ENCODE data around the gene GEN1. TPM values are rescaled to one million over a fixed set of nuclear protein-coding genes. Genes with fewer than 3 reads are reported as not detected.
"Not testable (repeated sequence)": the region's sequence is repeated elsewhere in the genome, so short reads cannot be mapped to it uniquely, and the experiment has no call there.

GEN1 gene
- total RNA-seq, 6 experiments from 2014 or later = 9.8 to 16.5 (median 13.1) TPM

- TF ChIP-seq CTCF (IDR thresholded peaks at IDR 0.05) = no peak
- Mint-ChIP-seq H3K4me1 (ENCODE audit: low read depth) (no peaks in the 10 kb centered on the region; the same call in 1 of the 2 replicates), H3K36me3 (ENCODE audit: low read depth) (no peaks in the 10 kb centered on the region), H3K4me3 (no peak overlapping the region), H3K9me3 (no peaks in the 10 kb centered on the region), H3K27ac (no peak overlapping the region), H3K27me3 (ENCODE audit: insufficient read depth) (peaks cover 10% of the 10 kb centered on the region; the same call in 1 of the 2 replicates)
- DNase-seq = no peak
These were observed 67.1 kb downstream of the GEN1 start for GRCh38 chr2:17821080-17821479.

- H3K27ac Mint-ChIP-seq = no peak overlapping the region
- H3K9me3 Mint-ChIP-seq = no peaks in the 10 kb centered on the region
- H3K36me3 Mint-ChIP-seq (ENCODE audit: low read depth) = no peaks in the 10 kb centered on the region
- H3K4me3 Mint-ChIP-seq = no peak overlapping the region
- TF ChIP-seq CTCF (IDR thresholded peaks at IDR 0.05) = no peak
- no peaks in the 10 kb centered on the region for H3K4me1 Mint-ChIP-seq (ENCODE audit: low read depth)
- H3K27me3 Mint-ChIP-seq (ENCODE audit: insufficient read depth) = peaks cover 8% of the 10 kb centered on the region
- no peak for DNase-seq
These were observed 67.9 kb downstream of the GEN1 start for GRCh38 chr2:17821535-17822444.

GRCh38 chr2:17822445-17823117, 68.6 kb downstream of the GEN1 start:
- H3K27ac Mint-ChIP-seq = no peak overlapping the region

GRCh38 chr2:17823646-17824045, 69.7 kb downstream of the GEN1 start:
- not testable (repeated sequence) for H3K27me3 Mint-ChIP-seq (ENCODE audit: insufficient read depth); H3K9me3 Mint-ChIP-seq; DNase-seq; H3K36me3 Mint-ChIP-seq (ENCODE audit: low read depth); H3K4me1 Mint-ChIP-seq (ENCODE audit: low read depth); H3K27ac Mint-ChIP-seq; H3K4me3 Mint-ChIP-seq

More at GRCh38 chr2:17822445-17823117, 68.6 kb downstream of the GEN1 start:
- peaks cover 6% of the 10 kb centered on the region for H3K27me3 Mint-ChIP-seq (ENCODE audit: insufficient read depth)
- H3K9me3 Mint-ChIP-seq = no peaks in the 10 kb centered on the region
- H3K36me3 Mint-ChIP-seq (ENCODE audit: low read depth) = no peaks in the 10 kb centered on the region
- no peak for DNase-seq
- H3K4me3 Mint-ChIP-seq = no peak overlapping the region
- no peak for TF ChIP-seq CTCF (IDR thresholded peaks at IDR 0.05)
- no peaks in the 10 kb centered on the region for H3K4me1 Mint-ChIP-seq (ENCODE audit: low read depth)

GRCh38 chr2:17827316-17827715, 73.4 kb downstream of the GEN1 start:
- Mint-ChIP-seq H3K4me1 (ENCODE audit: low read depth) (no peaks in the 10 kb centered on the region), H3K27ac (no peak overlapping the region), H3K36me3 (ENCODE audit: low read depth) (no peaks in the 10 kb centered on the region), H3K9me3 (no peaks in the 10 kb centered on the region), H3K27me3 (ENCODE audit: insufficient read depth) (peaks cover 14% of the 10 kb centered on the region), H3K4me3 (no peak overlapping the region)
- no peak for DNase-seq
- TF ChIP-seq CTCF (IDR thresholded peaks at IDR 0.05) = no peak

- Mint-ChIP-seq H3K36me3 (ENCODE audit: low read depth) (no peaks in the 10 kb centered on the region), H3K9me3 (no peaks in the 10 kb centered on the region), H3K4me3 (no peak overlapping the region), H3K27ac (no peak overlapping the region), H3K4me1 (ENCODE audit: low read depth) (no peaks in the 10 kb centered on the region), H3K27me3 (ENCODE audit: insufficient read depth) (peaks cover 14% of the 10 kb centered on the region)
- no peak for DNase-seq
- no peak for TF ChIP-seq CTCF (IDR thresholded peaks at IDR 0.05)
These were observed 73.8 kb downstream of the GEN1 start for GRCh38 chr2:17827785-17828184.

Measured in HFFc6 (cell line).